GM13977 (cell line): ENCODE results near the gene OR51G1.
"Not testable (repeated sequence)": the region's sequence is repeated elsewhere in the genome, so short reads cannot be mapped to it uniquely, and the experiment has no call there.

Experiments used
- DNase-seq: peaks from one replicate; pipeline ENCODE4 v3.0.0; 2012; ENCODE audit warnings: low spot score
- CTCF ChIP-seq: IDR thresholded peaks from 2 replicates; pipeline ENCODE4 v1.5.1; 2012; ENCODE audit warnings: mild to moderate bottlenecking, control low read depth; ENCODE audit not compliant: insufficient read depth; ENCODE audit errors: extremely low read depth, missing control alignments
- in situ Hi-C: fragments of 300-500 bp; cut with MboI; formaldehyde crosslinking; loops from one replicate; pipeline ENCODE4 v1.12.0; 2022; ENCODE audit warnings: low sequenced_read_pairs, low pct_unique_long_range_greater_than_20kb, mixed read lengths, inconsistent platforms; ENCODE audit not compliant: unreplicated experiment

Gene OR51G1

GRCh38 chr11:4924239-4924638 lies at the start of gene OR51G1:
TSS of gene OR51G1 (minus strand) at chr11:4924339. CDS start at chr11:4924339, 0 bp downstream.
- DNase-seq, result no peak
- TF ChIP-seq CTCF, result no peak
- in situ Hi-C loops, result no loop called here

DNA sequence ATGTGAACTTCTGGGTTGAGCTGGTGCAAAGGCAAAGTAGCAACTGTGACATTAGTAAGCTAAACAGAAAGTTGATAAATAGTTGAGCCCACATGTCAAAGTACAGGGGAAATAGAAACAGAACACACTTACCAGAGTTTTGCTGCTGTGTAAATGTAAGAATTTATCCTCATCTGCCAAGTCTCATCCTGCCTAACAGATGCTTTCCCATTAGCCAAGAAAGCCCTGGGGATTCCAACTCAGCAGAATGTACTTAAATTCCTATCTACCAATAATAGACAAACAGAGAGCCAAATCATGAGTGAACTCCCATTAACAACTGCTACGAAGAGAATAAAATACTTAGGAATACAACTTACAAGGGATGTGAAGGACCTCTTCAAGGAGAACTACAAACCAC lies 38.7 kb upstream of the OR51G1 start:
- in situ Hi-C loops, result no loop called here
- no peak for TF ChIP-seq CTCF
- DNase-seq, result no peak

DNA sequence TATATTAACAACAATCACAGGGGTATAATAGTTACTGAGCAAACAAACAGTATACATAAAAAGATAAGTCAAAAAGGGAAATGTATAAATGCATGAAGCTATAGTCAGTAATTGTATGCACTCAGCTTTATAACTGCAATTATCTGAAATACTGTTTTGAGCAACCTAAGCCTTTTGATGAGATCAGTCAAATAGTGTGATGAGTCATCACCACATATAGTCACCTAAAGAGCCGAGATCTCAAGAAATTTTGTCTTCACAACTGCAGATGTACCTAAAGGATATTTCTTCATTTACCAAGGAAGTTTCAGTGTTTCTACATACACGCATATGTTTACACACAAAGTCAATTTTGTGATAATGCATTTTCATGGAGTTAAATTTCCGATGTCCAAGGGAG lies 36.7 kb upstream of the OR51G1 start:
- in situ Hi-C loops, result no loop called here
- no peak for DNase-seq
- no peak for TF ChIP-seq CTCF

- TF ChIP-seq CTCF, result no peak
- in situ Hi-C loops, result no loop called here
- no peak for DNase-seq
Observed at GRCh38 chr11:4957396-4957795, 33.3 kb upstream of the OR51G1 start.

DNA sequence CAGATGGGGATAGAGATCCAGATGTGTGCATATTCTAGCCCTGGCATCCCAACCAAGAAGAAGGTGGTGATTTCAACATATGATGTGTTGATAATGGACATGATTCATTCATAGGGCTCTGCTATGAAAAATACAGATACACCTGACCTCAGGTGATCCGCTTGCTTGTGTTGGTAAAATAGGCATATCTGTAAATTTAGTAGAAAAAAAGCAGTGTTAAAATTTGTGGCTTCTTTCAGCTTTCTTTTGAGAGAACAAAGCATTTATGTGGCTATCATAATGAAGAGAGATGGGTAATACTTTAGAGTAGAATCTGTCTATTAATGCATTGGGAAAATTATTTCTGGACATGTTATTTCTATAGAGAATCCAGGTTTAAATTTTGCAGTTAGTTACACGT lies 31.5 kb upstream of the OR51G1 start, which contains the start of gene OR51A2:
Gene OR51A2, minus strand, starts transcription at position 101 of the 400 bp plus-strand sequence. Its CDS starts 0 bp downstream, at position 101.
- in situ Hi-C loops, DNase-seq: not testable (repeated sequence)

DNA sequence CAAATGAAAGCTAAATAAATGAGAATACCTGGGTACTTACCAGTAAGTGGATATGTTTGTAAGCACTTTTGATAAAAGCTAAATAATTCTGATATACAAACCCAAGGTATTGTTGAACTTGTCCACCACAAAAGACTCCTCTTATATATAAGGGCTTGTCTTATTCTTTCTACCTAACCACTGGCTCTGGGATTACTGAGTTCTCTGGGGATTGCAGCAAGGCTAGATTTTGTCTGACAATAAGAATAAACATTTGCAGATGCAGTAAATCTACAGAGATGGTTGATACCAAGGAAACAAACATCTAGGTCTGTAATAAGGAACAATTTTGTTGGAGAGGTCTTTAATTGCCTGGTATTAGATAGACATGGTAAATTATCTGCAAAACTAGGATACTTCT lies 23.4 kb upstream of the OR51G1 start, which contains the start of gene OR51A4:
Gene OR51A4, minus strand, starts transcription at position 101 of the 400 bp plus-strand sequence. CDS start 505 bp downstream, outside the sequence.
- TF ChIP-seq CTCF, result no peak
- in situ Hi-C loops, result no loop called here
- DNase-seq, result no peak

- in situ Hi-C loops, result no loop called here
- TF ChIP-seq CTCF, result no peak
- DNase-seq, result no peak
Observed at GRCh38 chr11:4936745-4937144, 12.6 kb upstream of the OR51G1 start.
